Erythroblast (primary cell): ENCODE results near the gene USP3.

Experiments used
- GATA1 ChIP-seq: IDR thresholded peaks from 2 replicates; pipeline ENCODE4 v1.6.1; 2011; ENCODE audit warnings: low read depth, mild to moderate bottlenecking, control low read depth, low read length, moderate library complexity
- POLR2A ChIP-seq: IDR thresholded peaks from 2 replicates; pipeline ENCODE4 v1.6.1; 2011; ENCODE audit warnings: mild to moderate bottlenecking, low read length

GRCh38 chr15:63473999-63474809 lies 30.2 kb upstream of the USP3 start:
- TF ChIP-seq POLR2A, result no peak
- TF ChIP-seq GATA1, result no peak
